Transverse colon (tissue), 4 donors: ENCODE results near the gene GPD2. TPM values are rescaled to one million over a fixed set of nuclear protein-coding genes. Genes with fewer than 3 reads are reported as not detected.
"Not testable (repeated sequence)": the region's sequence is repeated elsewhere in the genome, so short reads cannot be mapped to it uniquely, and the experiment has no call there.

Experiments
- DNase-seq: peaks from one replicate; pipeline ENCODE4 v3.0.0-alpha.2; 2019
- H3K27ac ChIP-seq, 4 donors: fragments of 200-600 bp; sonication (generic); 2 replicates each; pipeline ENCODE4 v1.5.1; 2016 to 2018; ENCODE audit warnings: inconsistent platforms in 4 of 4
- H3K27me3 ChIP-seq: fragments of 200-600 bp; sonication (generic); 2 replicates; pipeline ENCODE4 v1.5.1; 2017; ENCODE audit warnings: inconsistent platforms
- H3K36me3 ChIP-seq, 4 donors: fragments of 200-600 bp; sonication (generic); 2 replicates each; pipeline ENCODE4 v1.5.1; 2017 to 2019; ENCODE audit warnings: inconsistent platforms in 4 of 4
- H3K4me1 ChIP-seq, 4 donors: fragments of 200-600 bp; sonication (generic); 2 replicates each; pipeline ENCODE4 v1.5.1; 2017 to 2020; ENCODE audit warnings: inconsistent platforms in 4 of 4
- H3K4me3 ChIP-seq, 4 donors: fragments of 200-600 bp; sonication (generic); 1 replicate in 1 of 4; 2 replicates in 3 of 4; pipeline versions ENCODE4 v1.5.1 to v1.6.1; 2017 to 2019; ENCODE audit warnings: inconsistent platforms in 4 of 4
- H3K9me3 ChIP-seq, 2 donors: fragments of 200-600 bp; sonication (generic); 2 replicates each; pipeline ENCODE4 v1.5.1; 2017 to 2019; ENCODE audit warnings: inconsistent platforms in 2 of 2
- EP300 ChIP-seq: sonication (generic); formaldehyde crosslinking; IDR thresholded peaks from one replicate; pipeline ENCODE4 v1.6.1; 2017; ENCODE audit warnings: antibody characterized with exemption, low read depth
- POLR2A ChIP-seq: fragments of 450-650 bp; IDR thresholded peaks from one replicate; pipeline ENCODE4 v1.6.1; 2016; ENCODE audit warnings: antibody characterized with exemption, mild to moderate bottlenecking, moderate library complexity
- POLR2AphosphoS5 ChIP-seq, 3 donors: sonication (generic); formaldehyde crosslinking; IDR thresholded peaks; one replicate each; pipeline ENCODE4 v1.6.1; 2016; ENCODE audit warnings: antibody characterized with exemption in 3 of 3
- WGBS, 2 donors: methylation state at CpG; one replicate each; pipeline ENCODE4 v1.1.5; 2018; ENCODE audit warnings: low coverage in 1 of 2; 5-methylcytosine and 5-hydroxymethylcytosine counted together
- in situ Hi-C, 4 donors: fragments of 200-750 bp; cut with MboI; loops; one replicate each; pipeline versions ENCODE4 v1.15.0 to v1.15.1; 2017; ENCODE audit warnings: low sequenced_read_pairs in 3 of 4, low pct_ligation_motif_present in 1 of 4, low pct_unique_long_range_greater_than_20kb in 1 of 4
- intact Hi-C: fragments of 100-400 bp; cut with DNase I; formaldehyde crosslinking; loops from one replicate; pipeline ENCODE4 v1.15.1; 2023; ENCODE audit warnings: low total_unique reads
- total RNA-seq, 4 donors: library from RNA; depleted of rRNA; stranded (reverse); fragments of >200 nt; gene quantifications; one replicate each; pipeline ENCODE4 v1.1.0, GENCODE V29; 2016
- TF ChIP-seq, protein P1 (sequence below), 5 experiments: fragments of 200-600 bp in 3 of 5; fragments of 450-650 bp in 2 of 5; sonication (generic) in 3 of 5; IDR thresholded peaks; 1 replicate in 2 of 5; 2 replicates in 3 of 5; pipeline ENCODE4 v1.5.1; 2016 to 2017; ENCODE audit warnings: antibody characterized with exemption in 5 of 5, inconsistent platforms in 3 of 5, mild to moderate bottlenecking in 2 of 5, moderate library complexity in 1 of 5

Gene GPD2
- total RNA-seq, 4 donors from 2014 or later: 65.5 to 161 (median 98.6) TPM

- no peaks in the 10 kb centered on the region for H3K36me3 ChIP-seq
- in situ Hi-C loops: no loop called here
- H3K27ac ChIP-seq: no peak overlapping the region
- no peak for DNase-seq
- no peaks in the 10 kb centered on the region for H3K4me1 ChIP-seq
- H3K4me3 ChIP-seq: no peak overlapping the region
- TF ChIP-seq EP300 (no peak), POLR2AphosphoS5 (IDR thresholded peaks at IDR 0.05) (no peak), POLR2A (no peak)
- TF ChIP-seq, protein P1, sequence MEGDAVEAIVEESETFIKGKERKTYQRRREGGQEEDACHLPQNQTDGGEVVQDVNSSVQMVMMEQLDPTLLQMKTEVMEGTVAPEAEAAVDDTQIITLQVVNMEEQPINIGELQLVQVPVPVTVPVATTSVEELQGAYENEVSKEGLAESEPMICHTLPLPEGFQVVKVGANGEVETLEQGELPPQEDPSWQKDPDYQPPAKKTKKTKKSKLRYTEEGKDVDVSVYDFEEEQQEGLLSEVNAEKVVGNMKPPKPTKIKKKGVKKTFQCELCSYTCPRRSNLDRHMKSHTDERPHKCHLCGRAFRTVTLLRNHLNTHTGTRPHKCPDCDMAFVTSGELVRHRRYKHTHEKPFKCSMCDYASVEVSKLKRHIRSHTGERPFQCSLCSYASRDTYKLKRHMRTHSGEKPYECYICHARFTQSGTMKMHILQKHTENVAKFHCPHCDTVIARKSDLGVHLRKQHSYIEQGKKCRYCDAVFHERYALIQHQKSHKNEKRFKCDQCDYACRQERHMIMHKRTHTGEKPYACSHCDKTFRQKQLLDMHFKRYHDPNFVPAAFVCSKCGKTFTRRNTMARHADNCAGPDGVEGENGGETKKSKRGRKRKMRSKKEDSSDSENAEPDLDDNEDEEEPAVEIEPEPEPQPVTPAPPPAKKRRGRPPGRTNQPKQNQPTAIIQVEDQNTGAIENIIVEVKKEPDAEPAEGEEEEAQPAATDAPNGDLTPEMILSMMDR (IDR thresholded peaks at IDR 0.05): no peak
- WGBS, 2 donors: 88 to 100% methylated on average over 2 to 4 of the region's 4 CpGs
- intact Hi-C loops: no loop called here
- no peaks in the 10 kb centered on the region for H3K9me3 ChIP-seq
- H3K27me3 ChIP-seq: no peaks in the 10 kb centered on the region
These were observed 86.8 kb downstream of the GPD2 start for GRCh38 chr2:156522864-156523440.

DNA sequence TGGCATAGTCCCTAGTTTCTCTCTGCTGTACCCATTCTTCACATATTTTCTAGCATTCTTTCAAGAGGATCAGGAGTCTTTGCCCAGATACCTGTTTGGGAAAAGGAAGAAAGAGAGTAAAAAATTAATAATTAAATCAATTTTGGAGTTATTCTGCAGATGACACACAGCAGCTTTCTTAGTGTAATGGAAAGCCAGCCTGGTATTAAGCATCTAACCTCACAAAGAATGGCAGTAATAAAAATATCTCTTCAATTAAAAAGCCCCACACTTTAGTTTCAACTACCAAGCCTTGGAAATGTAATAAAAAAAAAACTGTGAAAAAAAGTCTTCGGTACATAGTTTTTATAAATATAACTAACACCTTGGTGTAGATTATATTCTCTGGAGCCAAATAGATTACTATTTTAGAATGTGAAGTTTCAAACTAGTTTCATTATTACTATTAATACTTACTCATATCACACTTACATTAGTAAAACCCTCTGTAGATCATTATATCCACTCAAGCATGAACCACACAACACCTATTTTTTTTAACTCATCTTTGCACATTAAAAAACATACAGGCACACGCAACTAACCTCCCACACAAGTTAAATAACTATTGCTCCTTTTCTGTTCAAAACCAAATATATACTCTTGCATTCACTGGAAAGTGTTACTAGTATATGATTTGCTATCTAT, 90.9 kb downstream of the GPD2 start:
- intact Hi-C loops (no loop called here), in situ Hi-C loops (no loop called here)
- Histone ChIP-seq H3K27me3 (no peaks in the 10 kb centered on the region), H3K9me3 (no peaks in the 10 kb centered on the region), H3K36me3 (no peaks in the 10 kb centered on the region), H3K4me1 (no peaks in the 10 kb centered on the region), H3K27ac (no peak overlapping the region), H3K4me3 (no peak overlapping the region)
- no peak for DNase-seq
- no peak for TF ChIP-seq EP300
- TF ChIP-seq POLR2AphosphoS5 (IDR thresholded peaks at IDR 0.05): no peak
- TF ChIP-seq, protein P1 (IDR thresholded peaks at IDR 0.05): no peak
- no peak for TF ChIP-seq POLR2A
- WGBS, 2 donors: 78 to 80% methylated on average over 2 of the region's 2 CpGs

- DNase-seq, in situ Hi-C loops, H3K9me3 ChIP-seq, H3K4me3 ChIP-seq, H3K27ac ChIP-seq, intact Hi-C loops, H3K27me3 ChIP-seq, H3K36me3 ChIP-seq, H3K4me1 ChIP-seq: not testable (repeated sequence)
- whole genome bisulfite sequencing, 2 donors: 97 to 100% methylated on average over 3 to 5 of the region's 5 CpGs
These were observed 92.4 kb downstream of the GPD2 start for GRCh38 chr2:156528583-156528982.

DNA sequence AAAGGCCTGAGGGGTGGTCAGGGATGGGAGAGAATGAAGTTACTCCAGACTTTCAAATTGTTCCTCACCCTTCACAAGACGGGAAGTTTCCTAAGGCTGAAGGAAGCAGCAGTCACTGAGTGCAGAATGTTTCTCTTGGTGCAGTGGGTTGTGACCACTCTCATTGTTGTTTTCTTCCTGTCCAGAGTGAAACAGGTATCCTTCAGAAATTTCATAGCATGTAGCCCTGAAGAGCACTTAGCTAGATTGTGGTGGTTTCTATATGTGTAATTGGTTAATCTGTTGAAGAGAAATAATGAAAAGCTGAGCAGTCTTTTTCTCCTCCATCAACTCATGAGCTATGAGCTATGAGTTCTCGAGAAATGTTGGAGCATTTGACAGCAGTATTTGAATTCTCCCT, 96.8 kb downstream of the GPD2 start:
- 83 to 95% methylated on average over 1 to 2 of the region's 2 CpGs for WGBS, 2 donors
- no peaks in the 10 kb centered on the region for H3K36me3 ChIP-seq
- no peak overlapping the region for H3K4me3 ChIP-seq
- H3K9me3 ChIP-seq: no peaks in the 10 kb centered on the region
- H3K4me1 ChIP-seq: no peaks in the 10 kb centered on the region
- TF ChIP-seq, protein P1 (IDR thresholded peaks at IDR 0.05): no peak
- TF ChIP-seq EP300 (no peak), POLR2A (no peak), POLR2AphosphoS5 (IDR thresholded peaks at IDR 0.05) (no peak)
- intact Hi-C loops (no loop called here), in situ Hi-C loops (no loop called here)
- no peak overlapping the region for H3K27ac ChIP-seq
- DNase-seq: no peak
- no peaks in the 10 kb centered on the region for H3K27me3 ChIP-seq
